ENCODE results near the gene SNAPC1.

The SNAPC1 gene

DNA sequence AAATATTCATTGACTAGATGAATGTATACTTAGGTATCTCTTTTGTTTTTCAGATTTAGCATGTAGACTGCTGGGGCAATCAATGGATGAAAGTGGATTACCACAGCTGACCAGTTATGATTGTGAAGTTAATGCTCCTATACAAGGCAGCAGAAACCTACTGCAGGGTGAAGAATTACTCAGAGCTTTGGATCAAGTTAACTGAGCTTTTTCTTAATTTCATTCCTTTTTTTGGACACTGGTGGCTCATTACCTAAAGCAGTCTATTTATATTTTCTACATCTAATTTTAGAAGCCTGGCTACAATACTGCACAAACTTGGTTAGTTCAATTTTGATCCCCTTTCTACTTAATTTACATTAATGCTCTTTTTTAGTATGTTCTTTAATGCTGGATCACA lies 15.3 kb upstream of the SNAPC1 start:
- Mint-ChIP-seq H3K27me3 (ENCODE audit: low read depth) (no peaks in the 10 kb centered on the region), H3K9me3 (no peaks in the 10 kb centered on the region), H3K36me3 (ENCODE audit: low read depth) (peaks cover 52% of the 10 kb centered on the region), H3K4me3 (no peak overlapping the region), H3K27ac (no peak overlapping the region), H3K4me1 (peaks cover 14% of the 10 kb centered on the region)
- TF ChIP-seq CTCF (IDR thresholded peaks at IDR 0.05; ENCODE audit: unreplicated experiment in 3 of 3), result no peak

DNA sequence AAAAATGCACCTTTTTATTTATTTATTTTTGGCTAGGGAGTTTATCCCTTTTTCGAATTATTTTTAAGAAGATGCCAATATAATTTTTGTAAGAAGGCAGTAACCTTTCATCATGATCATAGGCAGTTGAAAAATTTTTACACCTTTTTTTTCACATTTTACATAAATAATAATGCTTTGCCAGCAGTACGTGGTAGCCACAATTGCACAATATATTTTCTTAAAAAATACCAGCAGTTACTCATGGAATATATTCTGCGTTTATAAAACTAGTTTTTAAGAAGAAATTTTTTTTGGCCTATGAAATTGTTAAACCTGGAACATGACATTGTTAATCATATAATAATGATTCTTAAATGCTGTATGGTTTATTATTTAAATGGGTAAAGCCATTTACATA lies 14.9 kb upstream of the SNAPC1 start:
- Mint-ChIP-seq H3K27ac (no peak overlapping the region), H3K9me3 (no peaks in the 10 kb centered on the region), H3K27me3 (ENCODE audit: low read depth) (no peaks in the 10 kb centered on the region), H3K4me3 (no peak overlapping the region), H3K36me3 (ENCODE audit: low read depth) (peaks cover 48% of the 10 kb centered on the region), H3K4me1 (peaks cover 14% of the 10 kb centered on the region)
- TF ChIP-seq CTCF (IDR thresholded peaks at IDR 0.05; ENCODE audit: unreplicated experiment in 3 of 3), result no peak

DNA sequence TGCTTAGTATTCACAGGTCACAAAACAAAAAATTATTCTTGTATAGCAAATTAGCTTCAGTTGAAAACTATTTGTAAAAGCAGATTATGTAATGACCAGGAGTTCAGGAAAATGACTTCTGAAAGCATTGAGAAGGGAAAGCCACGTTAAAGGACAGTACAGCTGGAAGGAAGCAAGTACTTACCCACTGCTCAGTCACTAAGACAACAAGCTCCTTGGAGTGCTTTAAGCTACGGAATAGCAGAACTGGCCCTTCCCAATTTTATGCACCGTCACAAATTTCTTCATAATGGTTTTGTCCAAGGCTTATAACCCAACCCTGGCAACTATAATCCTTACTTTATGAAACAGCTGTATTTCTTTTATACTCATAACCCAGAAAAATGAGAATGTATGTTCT lies 13.0 kb upstream of the SNAPC1 start:
- no peak overlapping the region for H3K27ac Mint-ChIP-seq
- H3K27me3 Mint-ChIP-seq (ENCODE audit: low read depth), result no peaks in the 10 kb centered on the region
- H3K4me1 Mint-ChIP-seq, result peaks cover 18% of the 10 kb centered on the region
- H3K36me3 Mint-ChIP-seq (ENCODE audit: low read depth), result peaks cover 37% of the 10 kb centered on the region
- TF ChIP-seq CTCF (IDR thresholded peaks at IDR 0.05; ENCODE audit: unreplicated experiment in 3 of 3), result no peak
- no peak overlapping the region for H3K4me3 Mint-ChIP-seq
- no peaks in the 10 kb centered on the region for H3K9me3 Mint-ChIP-seq

- H3K27ac Mint-ChIP-seq, result no peak overlapping the region
- no peaks in the 10 kb centered on the region for H3K9me3 Mint-ChIP-seq
- TF ChIP-seq CTCF (IDR thresholded peaks at IDR 0.05; ENCODE audit: unreplicated experiment in 3 of 3), result no peak
- H3K27me3 Mint-ChIP-seq (ENCODE audit: low read depth), result no peaks in the 10 kb centered on the region
- H3K4me3 Mint-ChIP-seq, result peak overlapping the region; percentile 82 to 86 (median 86)
- H3K36me3 Mint-ChIP-seq (ENCODE audit: low read depth), result peaks cover 33% of the 10 kb centered on the region
- H3K4me1 Mint-ChIP-seq, result peaks cover 22% of the 10 kb centered on the region
Measured at GRCh38 chr14:61749867-61750266, 12.4 kb upstream of the SNAPC1 start.

- Mint-ChIP-seq H3K27ac (peak overlapping the region in 1 of 3 experiments; percentile 38), H3K4me1 (peaks cover 23% of the 10 kb centered on the region), H3K4me3 (peak overlapping the region; percentile 82 to 86 (median 86)), H3K9me3 (no peaks in the 10 kb centered on the region), H3K27me3 (ENCODE audit: low read depth) (no peaks in the 10 kb centered on the region), H3K36me3 (ENCODE audit: low read depth) (peaks cover 23% of the 10 kb centered on the region)
- no peak for TF ChIP-seq CTCF (IDR thresholded peaks at IDR 0.05; ENCODE audit: unreplicated experiment in 3 of 3)
Measured at GRCh38 chr14:61750708-61751474, 11.3 kb upstream of the SNAPC1 start.

DNA sequence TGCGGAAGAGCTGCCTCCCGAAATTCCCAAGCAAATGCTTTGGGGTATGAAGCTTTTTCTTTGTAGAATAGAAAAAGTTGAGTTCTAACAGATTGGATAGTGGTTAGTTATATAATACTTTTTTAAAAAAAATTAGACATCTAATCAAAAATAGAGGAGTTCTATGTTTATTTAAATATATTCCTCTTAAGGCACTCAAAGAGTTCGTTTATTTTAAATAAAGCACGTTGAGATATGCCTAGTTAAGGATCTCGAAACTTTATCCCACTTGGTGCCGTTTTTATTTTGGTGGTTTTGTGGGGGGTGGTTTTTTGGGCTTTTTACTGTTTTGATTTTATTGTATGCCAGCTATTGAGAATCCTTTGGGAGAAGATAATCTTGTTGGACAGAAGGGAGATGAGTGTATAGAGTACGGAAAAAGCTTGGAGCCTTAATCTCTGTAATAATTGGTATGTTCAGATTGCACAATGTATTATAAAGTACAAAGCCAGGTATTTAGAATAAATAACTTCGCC lies 10.7 kb upstream of the SNAPC1 start:
- H3K27ac Mint-ChIP-seq, result peak overlapping the region in 1 of 3 experiments; percentile 46

More for the DNA sequence above, 10.7 kb upstream of the SNAPC1 start:
- H3K4me1 Mint-ChIP-seq, result peaks cover 23% of the 10 kb centered on the region
- no peak for TF ChIP-seq CTCF (IDR thresholded peaks at IDR 0.05; ENCODE audit: unreplicated experiment in 3 of 3)
- peak overlapping the region; percentile 57 to 79 (median 75) for H3K4me3 Mint-ChIP-seq
- H3K27me3 Mint-ChIP-seq (ENCODE audit: low read depth), result no peaks in the 10 kb centered on the region
- peaks cover 18% of the 10 kb centered on the region for H3K36me3 Mint-ChIP-seq (ENCODE audit: low read depth)
- H3K9me3 Mint-ChIP-seq, result no peaks in the 10 kb centered on the region

Measured in nephron (organoid).